Stomach (tissue), 9 donors: ENCODE data around the gene TLR8. TPM values are rescaled to one million over a fixed set of nuclear protein-coding genes. Genes with fewer than 3 reads are reported as not detected.
A peak's percentile ranks its signal among the peaks of the same experiment; 100 is the strongest.

Experiments
- DNase-seq, 2 donors: peaks; one replicate each; pipeline versions ENCODE4 v3.0.0 to v3.0.0-alpha.2; 2013 to 2019
- H3K27ac ChIP-seq, 5 donors: fragments of 200-600 bp in 4 of 5; sonication (generic) in 4 of 5; one replicate each; pipeline ENCODE4 v1.5.1; 2013 to 2019; ENCODE audit warnings: mild to moderate bottlenecking in 1 of 5, moderate library complexity in 1 of 5
- H3K27me3 ChIP-seq, 3 donors: fragments of 200-600 bp; sonication (generic); one replicate each; pipeline ENCODE4 v1.5.1; 2017 to 2019; ENCODE audit warnings: mixed run types in 1 of 3
- H3K36me3 ChIP-seq, 4 donors: fragments of 200-600 bp; sonication (generic); 1 replicate in 3 of 4; 2 replicates in 1 of 4; pipeline ENCODE4 v1.5.1; 2016 to 2019
- H3K4me1 ChIP-seq, 4 donors: fragments of 200-600 bp; sonication (generic); one replicate each; pipeline ENCODE4 v1.5.1; 2016 to 2019
- H3K4me3 ChIP-seq, 4 donors: fragments of 200-600 bp; sonication (generic) in 3 of 4; one replicate each; pipeline ENCODE4 v1.5.1; 2016 to 2019; ENCODE audit warnings: mild to moderate bottlenecking in 1 of 4
- H3K9me3 ChIP-seq, 4 donors: fragments of 200-600 bp; sonication (generic); one replicate each; pipeline ENCODE4 v1.5.1; 2016 to 2019
- EP300 ChIP-seq: sonication (generic); formaldehyde crosslinking; IDR thresholded peaks from one replicate; pipeline ENCODE4 v1.6.1; 2017; ENCODE audit warnings: antibody characterized with exemption
- POLR2A ChIP-seq, 4 donors: fragments of 450-650 bp; IDR thresholded peaks; one replicate each; pipeline ENCODE4 v1.6.1; 2016; ENCODE audit warnings: antibody characterized with exemption in 4 of 4, control low read depth in 2 of 4, mild to moderate bottlenecking in 1 of 4, moderate library complexity in 1 of 4
- POLR2AphosphoS5 ChIP-seq, 3 donors: sonication (generic); formaldehyde crosslinking; IDR thresholded peaks; one replicate each; pipeline ENCODE4 v1.6.1; 2016; ENCODE audit warnings: antibody characterized with exemption in 3 of 3
- WGBS, 5 donors: extraction: QIAGEN DNeasy Blood & Tissue Kit in 3 of 5; methylation state at CpG; one replicate each; pipeline versions ENCODE4 v1.1.5 to v1.1.7; 2013 to 2018; 5-methylcytosine and 5-hydroxymethylcytosine counted together
- intact Hi-C: fragments of 100-400 bp; cut with DNase I; formaldehyde crosslinking; loops from one replicate; pipeline ENCODE4 v1.15.1; 2023; ENCODE audit warnings: low total_unique reads
- polyA plus RNA-seq, 3 donors: library from polyadenylated mRNA; stranded (reverse); fragments of 200-250 nt; gene quantifications; one replicate each; pipeline ENCODE4 v1.2.3, GENCODE V29; 2013
- total RNA-seq, 5 donors: library from RNA; depleted of rRNA; stranded (reverse); fragments of >200 nt; gene quantifications; one replicate each; pipeline versions ENCODE4 v1.1.0 to v1.2.3, GENCODE V29; 2014 to 2016
- TF ChIP-seq, protein P1 (sequence below), 7 experiments: fragments of 450-650 bp in 4 of 7; fragments of 200-600 bp in 3 of 7; sonication (generic) in 3 of 7; IDR thresholded peaks; one replicate each; pipeline ENCODE4 v1.5.1; 2016 to 2019; ENCODE audit warnings: antibody characterized with exemption in 7 of 7, control low read depth in 2 of 7, mild to moderate bottlenecking in 1 of 7
- donor health status: healthy with polysubstance abuse.
- donor health status: Bipolar disorder and iron deficiency.
- donor health status: healthy.

Gene TLR8
- total and polyA plus RNA-seq, 8 donors, result 0.13 to 4.0 (median 1.5) TPM; not detected in 3

DNA sequence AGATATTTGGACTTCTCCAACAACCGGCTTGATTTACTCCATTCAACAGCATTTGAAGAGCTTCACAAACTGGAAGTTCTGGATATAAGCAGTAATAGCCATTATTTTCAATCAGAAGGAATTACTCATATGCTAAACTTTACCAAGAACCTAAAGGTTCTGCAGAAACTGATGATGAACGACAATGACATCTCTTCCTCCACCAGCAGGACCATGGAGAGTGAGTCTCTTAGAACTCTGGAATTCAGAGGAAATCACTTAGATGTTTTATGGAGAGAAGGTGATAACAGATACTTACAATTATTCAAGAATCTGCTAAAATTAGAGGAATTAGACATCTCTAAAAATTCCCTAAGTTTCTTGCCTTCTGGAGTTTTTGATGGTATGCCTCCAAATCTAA is 19.3 kb upstream of the TLR8 start:
- Histone ChIP-seq H3K4me1 (no peaks in the 10 kb centered on the region), H3K27me3 (peaks cover 0 to 6% (median 0%) of the 10 kb centered on the region in 3 donors), H3K36me3 (no peaks in the 10 kb centered on the region), H3K27ac (no peak overlapping the region), H3K9me3 (no peaks in the 10 kb centered on the region), H3K4me3 (no peak overlapping the region)
- intact Hi-C loops, result no loop called here
- TF ChIP-seq POLR2A (IDR thresholded peaks at IDR 0.05), result no peak
- no peak for TF ChIP-seq POLR2AphosphoS5 (IDR thresholded peaks at IDR 0.05)
- no peak for TF ChIP-seq EP300
- TF ChIP-seq, protein P1, sequence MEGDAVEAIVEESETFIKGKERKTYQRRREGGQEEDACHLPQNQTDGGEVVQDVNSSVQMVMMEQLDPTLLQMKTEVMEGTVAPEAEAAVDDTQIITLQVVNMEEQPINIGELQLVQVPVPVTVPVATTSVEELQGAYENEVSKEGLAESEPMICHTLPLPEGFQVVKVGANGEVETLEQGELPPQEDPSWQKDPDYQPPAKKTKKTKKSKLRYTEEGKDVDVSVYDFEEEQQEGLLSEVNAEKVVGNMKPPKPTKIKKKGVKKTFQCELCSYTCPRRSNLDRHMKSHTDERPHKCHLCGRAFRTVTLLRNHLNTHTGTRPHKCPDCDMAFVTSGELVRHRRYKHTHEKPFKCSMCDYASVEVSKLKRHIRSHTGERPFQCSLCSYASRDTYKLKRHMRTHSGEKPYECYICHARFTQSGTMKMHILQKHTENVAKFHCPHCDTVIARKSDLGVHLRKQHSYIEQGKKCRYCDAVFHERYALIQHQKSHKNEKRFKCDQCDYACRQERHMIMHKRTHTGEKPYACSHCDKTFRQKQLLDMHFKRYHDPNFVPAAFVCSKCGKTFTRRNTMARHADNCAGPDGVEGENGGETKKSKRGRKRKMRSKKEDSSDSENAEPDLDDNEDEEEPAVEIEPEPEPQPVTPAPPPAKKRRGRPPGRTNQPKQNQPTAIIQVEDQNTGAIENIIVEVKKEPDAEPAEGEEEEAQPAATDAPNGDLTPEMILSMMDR (IDR thresholded peaks at IDR 0.05), result no peak
- WGBS, 5 donors, result 76 to 89% (median 77%) methylated on average over 2 of the region's 2 CpGs
- no peak for DNase-seq

DNA sequence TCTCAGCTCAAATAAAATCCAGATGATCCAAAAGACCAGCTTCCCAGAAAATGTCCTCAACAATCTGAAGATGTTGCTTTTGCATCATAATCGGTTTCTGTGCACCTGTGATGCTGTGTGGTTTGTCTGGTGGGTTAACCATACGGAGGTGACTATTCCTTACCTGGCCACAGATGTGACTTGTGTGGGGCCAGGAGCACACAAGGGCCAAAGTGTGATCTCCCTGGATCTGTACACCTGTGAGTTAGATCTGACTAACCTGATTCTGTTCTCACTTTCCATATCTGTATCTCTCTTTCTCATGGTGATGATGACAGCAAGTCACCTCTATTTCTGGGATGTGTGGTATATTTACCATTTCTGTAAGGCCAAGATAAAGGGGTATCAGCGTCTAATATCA is 18.7 kb upstream of the TLR8 start:
- WGBS, 5 donors, result 65 to 85% (median 75%) methylated on average over 3 of the region's 3 CpGs
- DNase-seq, result no peak
- H3K9me3 ChIP-seq, result no peaks in the 10 kb centered on the region
- no peaks in the 10 kb centered on the region for H3K4me1 ChIP-seq
- no peak overlapping the region for H3K4me3 ChIP-seq
- TF ChIP-seq POLR2A (IDR thresholded peaks at IDR 0.05), result no peak
- TF ChIP-seq EP300, result no peak
- TF ChIP-seq, protein P1 (IDR thresholded peaks at IDR 0.05), result no peak
- no peak for TF ChIP-seq POLR2AphosphoS5 (IDR thresholded peaks at IDR 0.05)
- intact Hi-C loops, result no loop called here
- H3K27me3 ChIP-seq, result peaks cover 0 to 6% (median 0%) of the 10 kb centered on the region in 3 donors
- no peak overlapping the region for H3K27ac ChIP-seq
- no peaks in the 10 kb centered on the region for H3K36me3 ChIP-seq

DNA sequence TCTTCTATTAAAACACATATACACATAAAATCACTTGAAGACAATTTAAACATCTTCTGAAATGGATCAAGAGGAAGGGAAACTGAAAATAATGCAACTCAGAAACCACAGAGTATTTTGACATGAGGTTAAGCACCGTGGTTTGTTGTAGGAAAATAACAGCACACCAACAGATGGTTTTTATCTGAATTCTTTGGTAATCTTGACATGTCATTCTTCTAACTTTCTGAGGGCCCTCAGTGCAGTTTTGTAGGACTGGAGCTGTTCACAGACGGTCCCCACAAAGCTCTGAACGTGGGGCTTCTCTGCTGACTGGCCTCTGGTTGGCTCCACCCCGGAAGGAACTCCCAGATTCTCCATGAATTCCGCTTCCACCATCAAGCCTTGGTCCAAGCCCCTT is 16.0 kb upstream of the TLR8 start:
- peak overlapping the region in 1 of 5 donors; percentile 11 for H3K27ac ChIP-seq
- H3K36me3 ChIP-seq, result no peaks in the 10 kb centered on the region
- H3K4me1 ChIP-seq, result no peaks in the 10 kb centered on the region
- TF ChIP-seq EP300 (no peak), POLR2A (IDR thresholded peaks at IDR 0.05) (no peak), POLR2AphosphoS5 (IDR thresholded peaks at IDR 0.05) (no peak)
- TF ChIP-seq, protein P1 (IDR thresholded peaks at IDR 0.05), result no peak
- H3K4me3 ChIP-seq, result no peak overlapping the region
- no peaks in the 10 kb centered on the region for H3K9me3 ChIP-seq
- DNase-seq, result no peak
- 44 to 63% (median 53%) methylated on average over 3 to 5 of the region's 5 CpGs for WGBS, 5 donors
- no peaks in the 10 kb centered on the region for H3K27me3 ChIP-seq
- intact Hi-C loops, result no loop called here

DNA sequence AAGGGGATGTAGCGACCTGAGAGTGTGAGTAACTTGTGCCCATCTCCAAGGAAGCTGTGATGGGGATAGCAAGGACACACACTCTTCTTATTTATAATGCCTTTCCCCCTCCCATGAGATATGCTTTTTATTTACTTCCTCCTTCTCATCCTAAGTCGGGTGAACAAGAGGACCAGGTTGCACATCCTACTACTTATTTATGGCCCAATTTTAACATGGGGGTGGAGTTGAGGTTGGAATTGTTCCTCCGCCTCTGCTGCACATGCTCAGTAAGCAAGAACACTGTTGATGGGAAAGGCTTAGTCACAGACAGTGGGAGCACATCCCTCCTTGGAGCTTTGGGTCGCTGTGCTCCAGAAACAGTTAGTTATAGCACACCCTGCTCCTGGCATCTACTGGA is 15.2 kb upstream of the TLR8 start:
- intact Hi-C loops, result no loop called here
- DNase-seq, result no peak

More for the DNA sequence above, 15.2 kb upstream of the TLR8 start:
- TF ChIP-seq POLR2A (IDR thresholded peaks at IDR 0.05), result no peak
- TF ChIP-seq EP300, result no peak
- TF ChIP-seq, protein P1 (IDR thresholded peaks at IDR 0.05), result no peak
- TF ChIP-seq POLR2AphosphoS5 (IDR thresholded peaks at IDR 0.05), result no peak
- Histone ChIP-seq H3K4me3 (no peak overlapping the region), H3K27ac (peak overlapping the region in 1 of 5 donors; percentile 11), H3K4me1 (no peaks in the 10 kb centered on the region), H3K27me3 (no peaks in the 10 kb centered on the region), H3K9me3 (no peaks in the 10 kb centered on the region), H3K36me3 (no peaks in the 10 kb centered on the region)
- 73 to 90% (median 77%) methylated on average over 4 of the region's 4 CpGs for WGBS, 5 donors
